ENCODE data around the gene PPIL1. TPM values are rescaled to one million over a fixed set of nuclear protein-coding genes. Genes with fewer than 3 reads are reported as not detected.

Gene PPIL1
- total RNA-seq: 9.5 and 17.3 TPM in 2 replicates

GRCh38 chr6:36874443-36875249 is at the start of gene PPIL1:
PPIL1 (minus strand) TSS chr6:36874803; CDS start chr6:36874772, 31 bp downstream.

GRCh38 chr6:36885461-36886401 is 11.1 kb upstream of the PPIL1 start, which contains the start of gene C6orf89:
C6orf89 (plus strand) TSS chr6:36885952; CDS start chr6:36899445, 13,493 bp downstream.

GRCh38 chr6:36838896-36839748 is 35.5 kb downstream of the PPIL1 start, which contains the start of gene CPNE5:
CPNE5 (minus strand) TSS chr6:36839444; CDS start chr6:36839377, 67 bp downstream.

Other genes starting within 250 kb of the PPIL1 start
- 324 and 371 TPM in 2 replicates for gene CDKN1A, start 196.1 kb downstream of the PPIL1 start, total RNA-seq
- under 0.01 TPM in 1 of 2 replicates, not detected in the other for gene RAB44, start 177.0 kb downstream of the PPIL1 start, total RNA-seq
- 0.47 TPM in 1 of 2 replicates, not detected in the other for gene CPNE5, start 35.4 kb downstream of the PPIL1 start, total RNA-seq
- 29.4 and 34.4 TPM in 2 replicates for gene C6orf89, start 11.1 kb upstream of the PPIL1 start, total RNA-seq
- gene PI16, start 79.9 kb upstream of the PPIL1 start, total RNA-seq: 2.3 and 4.7 TPM in 2 replicates
- gene MTCH1, start 111.4 kb upstream of the PPIL1 start, total RNA-seq: 238 and 243 TPM in 2 replicates
- gene FGD2, start 130.9 kb upstream of the PPIL1 start, total RNA-seq: not detected in 2 replicates

Data from bronchial smooth muscle cell (primary cell).